Ascending aorta (tissue), 2 donors: ENCODE data around the gene SLC26A4. TPM values are rescaled to one million over a fixed set of nuclear protein-coding genes. Genes with fewer than 3 reads are reported as not detected.
"Not testable (repeated sequence)": the region's sequence is repeated elsewhere in the genome, so short reads cannot be mapped to it uniquely, and the experiment has no call there.

Experiments
- DNase-seq, 2 donors: peaks; one replicate each; pipeline ENCODE4 v3.0.0-alpha.2; 2019; ENCODE audit warnings: low spot score in 2 of 2
- H3K27ac ChIP-seq, 2 donors: fragments of 200-600 bp; sonication (generic); one replicate each; pipeline ENCODE4 v1.5.1; 2016 to 2017; ENCODE audit warnings: mild to moderate bottlenecking in 1 of 2
- H3K27me3 ChIP-seq: fragments of 200-600 bp; sonication (generic); one replicate; pipeline ENCODE4 v1.5.1; 2017
- H3K36me3 ChIP-seq, 2 donors: fragments of 200-600 bp; sonication (generic); one replicate each; pipeline ENCODE4 v1.5.1; 2016
- H3K4me1 ChIP-seq, 2 donors: fragments of 200-600 bp; sonication (generic); one replicate each; pipeline ENCODE4 v1.5.1; 2016 to 2017; ENCODE audit warnings: mild to moderate bottlenecking in 1 of 2
- H3K4me3 ChIP-seq, 2 donors: fragments of 200-600 bp; sonication (generic); one replicate each; pipeline ENCODE4 v1.5.1; 2016 to 2017; ENCODE audit warnings: mild to moderate bottlenecking in 1 of 2
- H3K9me3 ChIP-seq, 2 donors: fragments of 200-600 bp; sonication (generic); one replicate each; pipeline ENCODE4 v1.5.1; 2016
- CTCF ChIP-seq, 3 experiments: fragments of 200-600 bp in 2 of 3; fragments of 450-650 bp in 1 of 3; sonication (generic) in 2 of 3; IDR thresholded peaks; one replicate each; pipeline ENCODE4 v1.5.1; 2016 to 2019; ENCODE audit warnings: antibody characterized with exemption in 3 of 3, mild to moderate bottlenecking in 1 of 3, moderate library complexity in 1 of 3
- intact Hi-C: fragments of 100-400 bp; cut with DNase I; formaldehyde crosslinking; loops from one replicate; pipeline ENCODE4 v1.15.1; 2023
- total RNA-seq: library from RNA; depleted of rRNA; stranded (reverse); fragments of >200 nt; gene quantifications from one replicate; pipeline ENCODE4 v1.1.0, GENCODE V29; 2016

The SLC26A4 gene
- total RNA-seq, 1 donor from 2014 or later: 4.7 TPM

- H3K4me1 ChIP-seq: no peaks in the 10 kb centered on the region
- H3K4me3 ChIP-seq: no peak overlapping the region
- no peak for DNase-seq
- no peaks in the 10 kb centered on the region for H3K9me3 ChIP-seq
- no peak overlapping the region for H3K27ac ChIP-seq
- H3K36me3 ChIP-seq: peaks cover 0 to 9% of the 10 kb centered on the region in 2 donors
- intact Hi-C loops: no loop called here
- TF ChIP-seq CTCF (IDR thresholded peaks at IDR 0.05): no peak
- H3K27me3 ChIP-seq: no peaks in the 10 kb centered on the region
These were observed 28.8 kb upstream of the SLC26A4 start for GRCh38 chr7:107631588-107632491.

- no peaks in the 10 kb centered on the region for H3K4me1 ChIP-seq
- H3K9me3 ChIP-seq: no peaks in the 10 kb centered on the region
- no peaks in the 10 kb centered on the region for H3K27me3 ChIP-seq
- intact Hi-C loops: no loop called here
- TF ChIP-seq CTCF (IDR thresholded peaks at IDR 0.05): no peak
- no peak overlapping the region for H3K27ac ChIP-seq
- DNase-seq: no peak
- peaks cover 0 to 9% of the 10 kb centered on the region in 2 donors for H3K36me3 ChIP-seq
- no peak overlapping the region for H3K4me3 ChIP-seq
These were observed 28.1 kb upstream of the SLC26A4 start for GRCh38 chr7:107632492-107632865.

GRCh38 chr7:107638594-107638993, 22.0 kb upstream of the SLC26A4 start:
- TF ChIP-seq CTCF (IDR thresholded peaks at IDR 0.05): no peak
- H3K4me1 ChIP-seq: no peaks in the 10 kb centered on the region
- no peak for DNase-seq
- no peaks in the 10 kb centered on the region for H3K36me3 ChIP-seq
- H3K27me3 ChIP-seq: no peaks in the 10 kb centered on the region
- no peak overlapping the region for H3K4me3 ChIP-seq
- intact Hi-C loops: no loop called here
- H3K27ac ChIP-seq: no peak overlapping the region
- no peaks in the 10 kb centered on the region for H3K9me3 ChIP-seq

GRCh38 chr7:107639070-107639469, 21.6 kb upstream of the SLC26A4 start:
- DNase-seq, intact Hi-C loops, H3K4me1 ChIP-seq, H3K9me3 ChIP-seq, H3K4me3 ChIP-seq, H3K36me3 ChIP-seq, H3K27me3 ChIP-seq, H3K27ac ChIP-seq: not testable (repeated sequence)

GRCh38 chr7:107641676-107642075, 19.0 kb upstream of the SLC26A4 start:
- Histone ChIP-seq H3K36me3 (no peaks in the 10 kb centered on the region), H3K27ac (no peak overlapping the region), H3K4me3 (no peak overlapping the region), H3K4me1 (no peaks in the 10 kb centered on the region), H3K27me3 (no peaks in the 10 kb centered on the region), H3K9me3 (no peaks in the 10 kb centered on the region)
- TF ChIP-seq CTCF (IDR thresholded peaks at IDR 0.05): no peak
- DNase-seq: no peak
- intact Hi-C loops: no loop called here

GRCh38 chr7:107642501-107642900, 18.1 kb upstream of the SLC26A4 start:
- no peak overlapping the region for H3K27ac ChIP-seq
- intact Hi-C loops: no loop called here

More at GRCh38 chr7:107642501-107642900, 18.1 kb upstream of the SLC26A4 start:
- Histone ChIP-seq H3K4me1 (no peaks in the 10 kb centered on the region), H3K36me3 (no peaks in the 10 kb centered on the region), H3K9me3 (no peaks in the 10 kb centered on the region), H3K4me3 (no peak overlapping the region), H3K27me3 (no peaks in the 10 kb centered on the region)
- no peak for DNase-seq
- no peak for TF ChIP-seq CTCF (IDR thresholded peaks at IDR 0.05)
